GM18519 (cell line): Measurements from ENCODE around the gene SMIM7.

Experiments used
- ATAC-seq: cut with Tn5 transposase; IDR thresholded peaks from one replicate; pipeline ENCODE4 v1.9.1; 2021; ENCODE audit warnings: mild to moderate bottlenecking, moderate library complexity; ENCODE audit not compliant: unreplicated experiment, low FRiP score

SMIM7 gene

DNA sequence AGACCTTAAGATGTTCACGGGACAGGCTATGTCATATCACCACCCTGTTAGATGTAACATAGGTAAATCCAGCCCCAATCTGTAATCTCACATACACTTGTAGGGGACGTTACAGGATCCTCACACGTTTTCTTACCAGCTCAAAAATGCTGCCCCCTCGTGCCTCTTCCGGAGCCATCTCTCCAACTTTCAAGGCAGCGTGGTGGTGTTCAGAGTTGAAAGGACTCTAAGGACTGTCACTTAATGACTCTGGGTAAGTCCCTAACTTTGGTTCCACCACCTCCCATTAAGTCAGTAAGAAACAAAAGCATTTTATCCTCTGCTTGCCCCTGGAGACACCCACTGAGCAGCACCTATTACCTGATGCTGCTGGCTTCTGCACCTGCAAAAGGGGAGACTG, 36.4 kb downstream of the SMIM7 start:
- ATAC-seq = no peak

GRCh38 chr19:16623066-16623465, 36.9 kb downstream of the SMIM7 start:
- ATAC-seq = no peak

DNA sequence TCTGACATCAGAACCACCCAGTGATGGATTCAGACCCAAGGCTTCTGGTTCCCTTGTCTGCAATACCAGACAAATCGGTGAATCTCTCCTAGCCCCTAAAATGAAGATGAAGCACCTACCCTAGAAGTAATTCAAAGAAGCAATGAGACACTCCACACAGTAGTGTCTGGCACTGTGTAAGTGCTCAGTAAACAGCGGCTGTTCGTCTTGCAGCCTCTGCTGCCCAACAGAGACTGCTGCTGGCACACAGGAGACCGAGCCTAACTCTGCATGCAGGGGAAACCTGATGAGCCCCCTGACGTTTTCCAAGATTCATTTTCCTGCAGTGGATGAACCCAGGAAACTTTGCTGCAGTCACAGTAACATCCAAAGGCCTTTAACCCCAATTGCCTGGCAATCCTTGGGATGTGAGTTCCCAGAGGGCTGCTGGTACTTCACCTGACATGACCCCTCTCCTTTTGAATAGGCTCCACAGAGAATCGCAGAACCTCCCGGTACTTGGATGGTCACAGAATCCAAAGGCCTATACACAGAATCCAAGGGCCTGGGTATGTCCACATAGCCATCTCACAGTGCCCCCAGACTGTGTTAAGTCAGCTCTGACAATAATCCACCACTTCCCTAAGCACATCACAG, 38.7 kb downstream of the SMIM7 start:
- no peak for ATAC-seq

GRCh38 chr19:16620584-16620983, 39.4 kb downstream of the SMIM7 start:
- ATAC-seq = no peak

- ATAC-seq = no peak
Observed at GRCh38 chr19:16620018-16620417, 39.9 kb downstream of the SMIM7 start.

- ATAC-seq = no peak
Observed at GRCh38 chr19:16619457-16619856, 40.5 kb downstream of the SMIM7 start.

DNA sequence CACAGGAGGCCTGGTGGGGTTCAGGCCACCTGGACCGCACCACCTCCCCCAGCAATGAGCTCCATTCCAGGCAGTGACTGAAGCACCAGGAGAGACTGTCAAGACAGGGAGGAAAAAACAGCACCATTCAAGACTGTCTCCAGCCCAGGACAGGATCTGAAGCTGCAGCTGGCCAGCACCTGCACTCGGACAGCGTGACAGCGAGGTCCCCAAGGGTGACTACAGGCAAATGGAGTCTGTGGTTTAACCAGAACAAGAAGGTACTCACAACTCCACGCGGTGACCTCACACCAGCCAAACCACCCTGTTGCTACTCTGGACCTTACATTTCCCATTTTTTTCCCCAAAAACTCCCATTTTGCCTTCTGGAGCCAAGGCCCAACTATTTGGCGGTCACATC, 41.7 kb downstream of the SMIM7 start:
- ATAC-seq = no peak

DNA sequence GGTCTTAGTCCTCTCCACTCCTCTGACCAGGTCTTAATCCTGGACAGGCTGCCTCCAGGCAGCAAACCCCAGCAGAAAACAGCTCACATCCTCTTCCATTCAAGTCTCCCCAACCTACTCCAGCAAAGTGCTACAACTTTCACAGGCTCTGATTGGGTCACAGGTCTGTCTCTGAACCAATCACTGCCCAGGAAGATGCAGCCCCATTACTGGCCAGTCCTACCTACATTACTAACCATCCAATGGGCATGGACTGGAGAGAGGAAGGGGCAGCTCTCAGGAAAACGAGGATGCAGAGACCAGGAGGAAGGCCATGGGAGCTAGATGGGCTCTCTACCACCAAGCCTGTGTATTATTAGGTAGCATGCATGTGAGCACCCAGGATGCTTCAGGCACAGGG, 44.1 kb downstream of the SMIM7 start:
- ATAC-seq = no peak

DNA sequence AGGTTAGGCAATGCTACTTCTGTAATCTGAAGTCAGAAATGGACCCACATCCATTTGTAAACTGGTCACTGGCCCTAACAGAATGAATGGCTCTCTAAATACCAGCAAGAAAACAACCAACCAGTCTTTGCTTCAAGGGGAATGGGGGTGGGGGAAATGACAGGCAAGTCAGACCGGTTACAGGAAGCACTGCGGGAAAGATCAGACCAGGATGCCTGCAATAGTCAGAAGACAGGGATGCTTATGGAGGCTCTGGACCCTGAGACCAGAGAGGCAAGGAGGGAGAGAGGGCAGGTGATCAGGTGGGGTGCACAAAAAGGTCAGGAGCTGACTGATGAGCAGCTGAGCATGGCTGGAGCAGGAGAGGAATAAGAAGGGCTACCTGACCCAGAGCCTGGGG, 45.0 kb downstream of the SMIM7 start:
- ATAC-seq = no peak

- no peak for ATAC-seq
Observed at GRCh38 chr19:16613841-16614240, 46.1 kb downstream of the SMIM7 start.

- ATAC-seq = no peak
Observed at GRCh38 chr19:16612636-16613035, 47.3 kb downstream of the SMIM7 start.

DNA sequence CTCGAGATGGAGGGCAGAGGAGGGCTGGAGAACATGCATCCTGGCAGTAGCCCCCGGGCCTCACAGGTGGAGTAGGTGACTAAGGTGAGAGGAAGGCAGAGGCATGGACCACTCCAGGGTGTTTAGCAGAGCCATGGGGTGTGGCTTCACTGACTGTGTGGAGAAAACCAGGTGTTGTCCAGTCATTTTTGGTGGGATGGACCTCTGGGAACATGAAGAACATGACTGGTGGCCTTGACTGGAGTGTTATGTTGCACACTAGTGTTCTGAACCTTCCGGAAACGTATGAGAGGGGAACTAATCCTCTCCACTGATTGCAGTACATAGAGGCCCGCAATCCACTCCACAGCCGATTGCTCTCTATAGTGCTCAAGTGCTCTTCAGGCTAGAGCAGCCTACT, 48.8 kb downstream of the SMIM7 start:
- no peak for ATAC-seq

DNA sequence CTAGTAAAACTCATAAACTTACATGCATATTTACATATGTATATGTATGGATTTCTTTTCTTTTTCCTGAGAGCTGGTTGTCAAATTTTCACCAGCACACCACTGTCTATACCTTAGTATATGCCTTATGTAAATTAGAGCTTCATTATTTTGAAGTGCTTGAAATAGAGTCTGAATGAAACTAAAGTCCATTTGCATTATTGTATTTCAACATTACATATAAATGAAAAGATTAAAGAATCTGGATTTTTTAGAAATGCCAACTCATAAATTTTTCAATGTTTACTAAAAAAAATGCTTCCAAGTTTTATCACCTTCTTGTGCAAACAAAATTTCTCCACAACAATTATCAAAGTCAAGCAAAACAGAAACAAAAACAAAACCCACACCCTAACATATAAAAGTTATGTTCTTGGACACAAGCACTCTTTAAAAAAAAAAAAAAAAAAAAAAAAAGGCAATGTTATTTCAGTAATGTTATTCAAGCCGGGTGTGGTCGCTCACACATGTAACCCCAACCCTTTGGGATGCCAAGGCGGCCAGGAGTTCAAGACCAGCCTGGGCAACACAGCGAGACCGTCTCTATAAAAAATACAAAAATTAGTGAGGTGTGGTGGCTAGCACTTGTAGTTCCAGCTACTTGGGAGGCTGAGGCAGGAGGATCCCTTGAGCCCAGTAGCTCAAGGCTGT, 50.3 kb downstream of the SMIM7 start:
- ATAC-seq = no peak

DNA sequence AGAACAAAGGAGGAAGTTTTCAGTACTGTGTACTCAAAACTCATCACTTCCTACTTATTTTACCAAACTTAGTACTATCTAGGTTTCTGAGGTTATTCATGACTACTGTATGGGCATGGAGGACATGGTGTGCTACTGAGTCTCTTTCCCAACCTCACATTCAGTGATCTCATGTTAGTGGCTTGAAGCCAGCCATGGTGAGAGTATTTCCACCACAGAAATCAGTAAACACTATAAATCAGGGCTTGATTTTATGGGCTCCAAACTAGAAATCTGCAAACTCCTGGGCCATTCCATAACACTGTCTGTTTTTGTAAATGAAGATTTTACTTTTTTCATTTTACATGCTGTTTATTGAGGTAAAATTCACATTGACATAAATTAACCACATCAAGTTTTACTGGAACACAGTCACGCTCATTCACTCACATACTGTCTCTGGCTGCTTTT, 51.6 kb downstream of the SMIM7 start:
- no peak for ATAC-seq

- no peak for ATAC-seq
Observed at GRCh38 chr19:16607819-16608218, 52.1 kb downstream of the SMIM7 start.

- ATAC-seq = no peak
Observed at GRCh38 chr19:16605553-16605994, 54.4 kb downstream of the SMIM7 start.

- ATAC-seq = no peak
Observed at GRCh38 chr19:16605115-16605514, 54.8 kb downstream of the SMIM7 start.

DNA sequence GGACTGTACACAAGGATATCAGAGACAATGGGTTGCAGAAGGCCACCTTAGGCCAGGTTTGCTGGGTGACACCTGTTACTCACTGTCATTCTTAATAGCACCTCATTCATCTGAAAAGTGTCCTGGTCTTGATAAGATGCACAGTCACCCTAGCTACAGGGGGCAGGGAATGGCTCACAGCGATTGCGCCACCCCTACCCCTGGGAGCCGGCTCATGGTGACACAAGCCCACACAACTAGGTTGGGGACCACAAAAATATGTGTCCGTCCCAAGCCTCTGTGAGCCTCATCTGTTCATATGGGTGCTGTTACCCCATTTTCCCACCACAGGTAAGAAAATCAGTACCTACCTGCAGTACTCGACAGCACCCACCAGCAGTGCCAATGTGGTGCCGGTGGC, 55.3 kb downstream of the SMIM7 start:
- no peak for ATAC-seq

- no peak for ATAC-seq
Observed at GRCh38 chr19:16603090-16603489, 56.9 kb downstream of the SMIM7 start.

GRCh38 chr19:16601378-16602052, 58.4 kb downstream of the SMIM7 start:
- no peak for ATAC-seq

DNA sequence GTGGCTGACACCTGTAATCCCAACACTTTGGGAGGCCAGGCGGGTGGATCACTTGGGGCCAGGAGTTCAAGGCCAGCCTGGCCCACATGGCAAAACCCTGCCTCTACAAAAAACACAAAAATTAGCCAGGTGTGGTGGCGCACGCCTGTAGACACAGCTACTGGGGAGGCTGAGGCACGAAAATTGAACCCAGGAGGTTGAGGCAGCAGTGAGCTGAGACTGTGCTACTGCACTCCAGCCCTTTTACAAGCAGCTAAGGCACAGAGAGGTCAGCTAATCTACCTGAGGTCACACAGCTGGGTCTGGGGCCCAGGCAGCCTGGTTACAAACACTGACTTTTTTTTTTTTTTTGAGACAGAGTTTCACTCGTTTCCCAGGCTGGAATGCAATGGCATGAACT, 59.1 kb downstream of the SMIM7 start:
- ATAC-seq = no peak
